Adrenal gland (tissue), 5 donors: Measurements from ENCODE around the gene C5orf24.

Experiments used
- CTCF ChIP-seq, 6 experiments: fragments of 450-650 bp in 4 of 6; fragments of 200-600 bp in 2 of 6; sonication (generic) in 1 of 6; IDR thresholded peaks; 1 replicate in 5 of 6; 2 replicates in 1 of 6; pipeline versions ENCODE4 v1.5.1 to v1.8.0; 2016 to 2021; ENCODE audit warnings: antibody characterized with exemption in 6 of 6, mild to moderate bottlenecking in 2 of 6, moderate library complexity in 1 of 6
- POLR2A ChIP-seq, 2 donors: fragments of 450-650 bp; IDR thresholded peaks; one replicate each; pipeline ENCODE4 v1.6.1; 2017; ENCODE audit warnings: antibody characterized with exemption in 2 of 2, mild to moderate bottlenecking in 2 of 2, moderate library complexity in 1 of 2
- donor health status: DM: no; HTN: no; CAD: no.

GRCh38 chr5:134844252-134844651 is 1.5 kb upstream of the C5orf24 start:
- TF ChIP-seq CTCF (IDR thresholded peaks at IDR 0.05) = no peak
- no peak for TF ChIP-seq POLR2A (IDR thresholded peaks at IDR 0.05)
